HG03135 (cell line): ENCODE measurements around the gene EIF1.
A peak's percentile ranks its signal among the peaks of the same experiment; 100 is the strongest.

ENCODE experiments used
- ATAC-seq: cut with Tn5 transposase; IDR thresholded peaks from one replicate; pipeline ENCODE4 v1.9.1; 2021; ENCODE audit warnings: mild to moderate bottlenecking, moderate library complexity; ENCODE audit not compliant: unreplicated experiment

The EIF1 gene

DNA sequence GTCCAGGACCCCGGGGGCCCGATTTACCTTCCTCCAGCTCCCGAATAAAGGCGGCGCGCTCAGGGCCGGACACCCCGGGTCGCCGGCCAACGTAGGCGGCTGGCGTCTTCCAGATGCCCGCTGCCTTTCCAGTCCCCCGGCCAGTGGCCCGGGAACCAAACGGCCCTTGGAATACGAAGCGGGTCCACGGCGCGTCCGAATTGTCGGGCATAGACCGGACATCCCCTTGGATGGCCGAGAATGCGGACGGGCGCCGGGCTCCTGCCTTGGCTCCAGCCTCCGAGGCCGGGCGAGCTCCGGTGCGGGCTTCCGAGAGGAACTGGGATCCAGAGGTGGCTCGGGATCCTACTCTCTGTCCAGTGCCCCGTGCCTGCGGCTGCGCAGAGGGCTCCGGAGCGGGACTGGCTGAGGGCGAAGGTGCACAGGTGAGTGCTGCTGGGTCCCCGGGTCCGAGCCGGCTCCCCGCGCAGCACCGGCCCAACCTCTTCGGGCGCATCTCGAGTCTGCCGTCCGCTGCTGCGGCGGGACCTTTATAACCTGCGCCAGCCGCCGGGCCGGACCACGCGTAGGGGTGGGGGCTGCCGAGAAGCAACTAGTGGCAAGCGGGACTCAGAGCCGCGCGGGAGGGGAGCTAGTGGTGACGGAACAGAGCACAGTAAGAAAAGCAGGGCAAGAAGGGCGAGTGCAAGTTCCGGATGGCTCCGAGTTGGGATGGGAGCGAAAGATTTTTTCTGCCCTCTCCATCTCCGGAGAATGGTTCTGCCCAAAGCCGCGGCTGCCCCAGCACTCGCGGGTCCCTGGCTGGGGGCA lies 45.7 kb downstream of the EIF1 start, which contains the start of gene HAP1:
Gene HAP1, minus strand, starts transcription at position 505 of the 810 bp plus-strand sequence. Its CDS starts 9 bp downstream, at position 496.
- no peak for ATAC-seq

DNA sequence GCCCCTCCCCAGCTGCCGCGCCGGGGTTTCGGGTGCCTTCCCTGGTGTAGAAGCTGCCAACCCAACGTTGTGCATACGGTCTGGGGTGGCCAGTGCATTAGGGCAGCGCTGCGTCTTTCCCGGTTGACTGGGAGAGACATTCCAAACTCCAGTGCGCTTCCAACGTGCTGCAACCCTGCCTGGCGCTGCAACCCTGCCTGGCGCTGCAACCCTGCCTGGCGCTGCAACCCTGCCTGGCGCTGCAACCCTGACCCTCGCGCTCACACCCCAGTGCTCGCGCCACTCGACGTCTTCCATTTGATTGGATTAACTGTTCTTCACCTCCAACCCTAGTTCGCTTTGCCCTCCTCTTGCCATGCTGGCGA lies 46.2 kb downstream of the EIF1 start:
- ATAC-seq = no peak

DNA sequence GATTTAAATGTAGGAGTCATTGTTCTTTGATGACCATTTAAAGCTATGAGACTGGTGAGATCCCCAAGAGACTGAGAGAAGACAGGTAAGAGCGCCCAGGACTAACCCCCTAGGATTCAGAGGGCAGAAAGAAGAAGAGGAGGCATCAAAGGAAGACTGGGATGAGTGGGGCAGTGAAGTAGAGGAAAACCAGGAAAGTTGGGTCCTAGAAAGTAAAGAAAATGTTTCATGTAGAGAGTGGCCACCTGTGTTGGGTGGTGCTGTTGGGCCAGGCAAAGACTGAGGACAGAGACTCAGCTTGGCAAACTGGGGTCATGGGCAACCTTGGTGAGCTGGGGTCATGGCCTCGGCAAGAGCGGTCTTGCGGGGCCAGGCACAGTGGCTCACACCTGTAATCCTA lies 47.1 kb downstream of the EIF1 start:
- no peak for ATAC-seq

DNA sequence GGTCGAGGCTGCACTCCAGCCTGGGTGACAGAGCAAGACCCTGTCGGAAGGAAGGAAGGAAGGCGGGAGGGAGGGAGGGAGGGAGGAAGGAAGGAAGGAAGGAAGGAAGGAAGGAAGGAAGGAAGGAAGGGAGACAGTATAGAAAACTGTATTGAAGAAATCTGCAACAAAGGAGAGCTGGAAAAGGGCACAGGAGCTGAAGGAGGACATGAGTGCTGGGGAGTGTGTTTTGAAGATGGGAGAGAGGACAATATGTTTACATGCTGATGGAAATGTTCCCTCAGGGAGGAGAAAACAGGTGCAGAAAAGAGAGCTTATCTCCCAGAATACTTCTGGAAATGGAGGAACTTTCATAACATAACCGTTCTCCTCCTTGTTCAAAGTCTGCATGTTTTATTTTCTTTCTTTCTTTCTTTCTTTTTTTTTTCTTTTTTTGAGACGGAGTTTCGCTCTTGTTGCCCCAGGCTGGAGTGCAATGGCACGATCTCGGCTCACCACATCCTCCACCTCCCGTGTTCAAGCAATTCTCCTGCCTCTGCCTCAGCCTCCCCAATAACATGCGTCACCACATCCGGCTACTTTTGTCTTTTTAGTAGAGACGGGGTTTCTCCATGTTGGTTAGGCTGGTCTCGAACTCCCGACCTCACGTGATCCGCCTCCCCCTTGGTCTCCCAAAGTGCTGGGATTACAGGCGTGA lies 48.4 kb downstream of the EIF1 start:
- ATAC-seq = no peak

DNA sequence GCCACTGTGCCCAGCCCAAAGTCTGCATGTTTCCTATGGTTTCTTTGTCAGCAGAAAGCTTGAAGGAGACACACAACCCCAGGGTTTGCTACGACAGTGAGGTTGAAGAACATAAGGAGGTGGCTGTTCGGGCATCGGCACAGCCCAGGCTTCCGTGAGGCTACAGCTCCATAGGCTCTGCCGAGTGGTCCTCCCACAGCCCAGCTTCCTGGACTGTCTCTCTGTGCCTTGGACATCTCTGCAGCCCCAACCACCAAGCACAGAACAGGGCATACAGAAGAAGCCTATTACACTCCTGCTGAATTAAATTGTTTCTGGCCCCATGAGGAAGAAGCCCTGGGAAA lies 49.0 kb downstream of the EIF1 start:
- ATAC-seq = no peak

DNA sequence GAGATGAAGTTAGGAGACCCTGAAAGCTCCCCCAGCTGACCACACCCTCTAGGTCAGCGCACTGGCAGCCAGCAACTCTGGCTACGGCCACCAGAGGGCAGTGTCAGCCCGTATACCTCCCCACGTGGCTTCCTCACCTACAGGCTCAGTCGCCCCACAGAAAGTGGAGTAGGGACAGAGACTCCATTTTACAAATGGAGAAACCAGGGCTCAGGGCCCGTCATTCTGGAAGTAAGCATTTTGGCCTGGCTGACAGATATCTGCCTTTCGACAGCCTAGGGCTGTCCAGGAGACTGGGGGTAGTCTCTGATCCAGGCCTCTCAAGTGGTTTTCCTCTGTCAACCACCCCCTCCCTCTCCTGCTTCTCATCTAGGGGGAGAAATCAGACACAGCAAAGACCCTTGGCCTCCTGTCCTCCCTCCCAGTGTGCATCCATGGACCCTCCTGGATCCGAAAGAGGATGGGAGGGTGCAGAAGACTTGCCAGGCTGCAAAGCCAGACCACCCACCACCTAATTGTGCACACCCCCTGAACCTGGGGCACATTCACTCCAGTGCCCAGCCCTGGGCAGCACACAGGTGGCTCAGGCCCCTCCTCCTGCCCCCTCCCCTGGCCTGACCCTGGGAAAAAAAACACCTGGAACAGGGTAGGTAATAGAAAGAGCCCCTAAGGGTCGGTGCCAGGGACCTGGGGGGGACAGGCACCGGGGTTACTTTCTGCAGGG lies 49.6 kb downstream of the EIF1 start:
- ATAC-seq = peak; percentile 66

DNA sequence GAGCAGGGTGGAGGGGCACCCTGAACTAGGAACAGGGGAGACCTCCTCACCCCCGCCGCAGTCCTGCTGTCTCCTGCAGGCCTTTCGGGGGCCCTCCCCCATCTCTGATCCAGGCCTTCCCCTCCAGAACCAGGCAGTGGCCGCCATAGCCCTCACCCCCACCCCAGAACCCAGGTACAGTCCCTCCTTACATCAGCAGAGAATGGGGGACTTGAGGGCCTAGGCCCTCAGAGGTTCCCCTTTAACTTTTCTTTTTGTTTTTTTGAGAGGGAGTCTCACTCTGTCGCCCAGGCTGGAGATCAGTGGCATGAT lies 50.1 kb downstream of the EIF1 start:
- ATAC-seq = no peak

DNA sequence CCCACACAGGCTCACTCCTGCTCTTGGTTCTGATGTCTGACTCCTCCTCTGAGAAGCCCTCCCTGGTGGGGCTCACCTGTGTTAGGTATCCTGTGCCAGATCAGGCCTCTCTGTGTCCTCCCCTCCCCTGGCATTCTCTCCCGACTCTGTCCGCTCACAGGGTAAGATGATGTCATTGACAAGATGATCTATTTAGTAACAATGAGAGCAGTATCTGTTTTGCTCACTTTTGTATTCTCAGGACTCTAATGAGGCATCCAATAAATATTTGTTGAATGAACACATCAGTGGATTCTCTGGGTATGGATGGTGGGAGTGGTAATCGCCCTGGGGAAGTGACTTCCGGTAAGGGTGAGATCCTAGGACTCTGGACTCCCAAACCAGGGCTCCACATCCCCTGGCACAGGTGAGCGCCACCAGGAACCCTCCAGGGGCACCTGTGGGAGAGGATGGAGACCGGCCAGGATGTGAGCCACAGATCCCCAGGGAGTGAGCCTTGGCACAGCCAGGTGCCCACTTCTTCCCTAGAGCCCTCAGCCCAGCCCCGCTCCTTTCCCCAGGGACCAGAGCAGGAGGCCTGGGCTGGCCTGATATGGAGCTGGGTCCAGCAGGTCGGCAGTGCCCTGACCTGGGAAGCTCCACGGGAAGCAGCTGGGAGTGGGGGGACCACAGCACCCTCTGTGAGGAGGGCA lies 51.1 kb downstream of the EIF1 start:
- no peak for ATAC-seq

DNA sequence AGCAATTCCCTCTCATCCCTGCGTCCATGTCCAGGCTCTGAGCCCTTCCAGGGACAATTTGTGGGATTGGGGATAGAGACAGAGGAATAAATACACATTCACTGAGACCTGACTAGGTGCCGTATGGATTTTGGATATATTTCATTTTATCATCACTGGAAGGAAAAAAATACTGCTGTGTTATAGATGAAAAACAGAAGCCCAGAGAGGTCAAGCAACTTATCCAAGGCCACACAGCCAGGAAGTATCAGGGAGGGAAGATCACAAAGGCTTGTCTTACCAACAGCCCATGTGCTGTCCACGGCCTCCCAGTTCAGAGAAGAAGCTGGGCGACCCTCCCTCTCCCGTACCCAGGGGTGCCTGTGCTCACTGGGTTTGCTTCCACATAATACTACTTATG lies 51.8 kb downstream of the EIF1 start:
- no peak for ATAC-seq

DNA sequence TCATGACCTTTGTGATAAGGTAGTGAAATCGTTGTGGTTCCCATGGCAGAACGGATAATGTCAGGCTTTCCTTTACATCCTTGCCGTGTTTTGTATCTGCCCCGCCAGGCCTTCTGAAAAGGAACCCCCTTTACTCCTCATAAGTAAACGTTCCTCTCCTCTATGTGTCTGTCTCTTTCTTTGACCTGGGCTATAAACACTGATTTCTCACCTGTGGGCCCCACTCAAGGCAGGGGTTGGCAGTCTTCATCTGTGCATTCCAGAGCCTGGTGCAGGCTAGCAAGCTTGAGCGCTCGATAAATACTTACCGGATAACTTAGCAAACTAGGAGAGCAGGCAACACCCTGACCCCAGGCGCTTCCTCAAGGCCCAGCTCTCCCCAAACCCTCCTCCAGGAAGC lies 53.0 kb downstream of the EIF1 start:
- ATAC-seq = no peak
